GM03348 (cell line): ENCODE data around the gene KRT83.
"Not testable (repeated sequence)": the region's sequence is repeated elsewhere in the genome, so short reads cannot be mapped to it uniquely, and the experiment has no call there.

Source experiments
- DNase-seq: peaks from one replicate; pipeline ENCODE4 v3.0.0; 2012; ENCODE audit warnings: low spot score

KRT83 gene

GRCh38 chr12:52332381-52332780, 11.2 kb upstream of the KRT83 start:
- no peak for DNase-seq

GRCh38 chr12:52331833-52332232, 10.6 kb upstream of the KRT83 start:
- no peak for DNase-seq

- no peak for DNase-seq
Observed at GRCh38 chr12:52331039-52331438, 9.8 kb upstream of the KRT83 start.

- no peak for DNase-seq
Observed at GRCh38 chr12:52327830-52328500, 6.8 kb upstream of the KRT83 start.

GRCh38 chr12:52327052-52327829, 6.0 kb upstream of the KRT83 start:
- DNase-seq: peak; percentile 95

GRCh38 chr12:52324153-52324444, 2.9 kb upstream of the KRT83 start:
- no peak for DNase-seq

- no peak for DNase-seq
Observed at GRCh38 chr12:52323416-52324152, 2.4 kb upstream of the KRT83 start.

- DNase-seq: no peak
Observed at GRCh38 chr12:52323001-52323400, 1.8 kb upstream of the KRT83 start.

- DNase-seq: no peak
Observed at GRCh38 chr12:52322069-52322468, 871 bp upstream of the KRT83 start.

- no peak for DNase-seq
Observed at GRCh38 chr12:52321418-52321817, 220 bp upstream of the KRT83 start.

- DNase-seq: no peak
Observed at GRCh38 chr12:52319097-52319496, 2.1 kb downstream of the KRT83 start.

GRCh38 chr12:52318241-52318990, 2.8 kb downstream of the KRT83 start:
- DNase-seq: no peak

GRCh38 chr12:52317468-52318052, 3.6 kb downstream of the KRT83 start:
- no peak for DNase-seq

- DNase-seq: no peak
Observed at GRCh38 chr12:52316701-52317100, 4.5 kb downstream of the KRT83 start.

- no peak for DNase-seq
Observed at GRCh38 chr12:52316290-52316689, 4.9 kb downstream of the KRT83 start.

GRCh38 chr12:52315721-52316120, 5.5 kb downstream of the KRT83 start:
- not testable (repeated sequence) for DNase-seq

GRCh38 chr12:52314511-52314910, 6.7 kb downstream of the KRT83 start:
- no peak for DNase-seq

GRCh38 chr12:52313926-52314325, 7.3 kb downstream of the KRT83 start:
- no peak for DNase-seq

GRCh38 chr12:52313461-52313860, 7.7 kb downstream of the KRT83 start:
- DNase-seq: no peak

GRCh38 chr12:52312086-52312485, 9.1 kb downstream of the KRT83 start:
- no peak for DNase-seq

GRCh38 chr12:52311285-52311648, 9.9 kb downstream of the KRT83 start:
- DNase-seq: peak; percentile 54

- DNase-seq: no peak
Observed at GRCh38 chr12:52310622-52311284, 10.4 kb downstream of the KRT83 start.
